H1 (cell line): Measurements from ENCODE around the gene PLXNA3. TPM values are rescaled to one million over a fixed set of nuclear protein-coding genes. Genes with fewer than 3 reads are reported as not detected.

Experiments
- CTCF ChIA-PET: fragments of 300-600 bp; sonication (Branson Sonifier 250); formaldehyde crosslinking; loops from one replicate; lab custom pipeline; 2021; ENCODE audit not compliant: partially characterized antibody; lab: Charles Lee
- POLR2A ChIA-PET: fragments of 300-600 bp; sonication (Branson Sonifier 250); formaldehyde crosslinking; loops from one replicate; lab custom pipeline; 2021; ENCODE audit warnings: inconsistent platforms; ENCODE audit not compliant: partially characterized antibody; lab: Charles Lee
- DNase-seq, 2 experiments: peaks; one replicate each; pipeline versions ENCODE4 v3.0.0 to v3.0.0-alpha.2; 2010 to 2022; ENCODE audit warnings: low spot score in 2 of 2, low read depth in 1 of 2, mixed read lengths in 1 of 2
- FAIRE-seq: peaks from 2 replicates; lab custom pipeline; 2011; peaks lifted over from hg19 to GRCh38; lab: Jason Lieb, UNC
- H2AFZ ChIP-seq: 2 replicates; pipeline ENCODE4 v1.8.1; 2012; ENCODE audit warnings: low read length, inconsistent platforms
- H2AK5ac ChIP-seq: 2 replicates; pipeline ENCODE4 v1.6.1; 2013; ENCODE audit warnings: low read depth, low read length
- H2BK120ac ChIP-seq: replicated peaks from 2 replicates; pipeline ENCODE3; 2013; ENCODE audit warnings: low read depth, low read length, inconsistent platforms
- H2BK12ac ChIP-seq: 2 replicates; pipeline ENCODE4 v1.6.1; 2013; ENCODE audit warnings: low read depth, low read length
- H2BK15ac ChIP-seq: 2 replicates; pipeline ENCODE4 v1.6.1; 2013; ENCODE audit warnings: low read length
- H2BK20ac ChIP-seq: 2 replicates; pipeline ENCODE4 v1.6.1; 2013; ENCODE audit warnings: low read length
- H2BK5ac ChIP-seq: 2 replicates; pipeline ENCODE4 v1.6.1; 2013; ENCODE audit warnings: low read depth, low read length
- H3K14ac ChIP-seq: 2 replicates; pipeline ENCODE4 v1.6.1; 2013; ENCODE audit warnings: inconsistent platforms; ENCODE audit not compliant: insufficient read length
- H3K18ac ChIP-seq: 2 replicates; pipeline ENCODE4 v1.6.1; 2013; ENCODE audit warnings: low read length; ENCODE audit errors: extremely low read depth
- H3K23ac ChIP-seq: 2 replicates; pipeline ENCODE4 v1.6.1; 2013; ENCODE audit warnings: inconsistent platforms; ENCODE audit not compliant: insufficient read length
- H3K23me2 ChIP-seq: 2 replicates; pipeline ENCODE4 v1.6.1; 2013; ENCODE audit warnings: low read depth, low read length
- H3K27ac ChIP-seq: 2 replicates; pipeline ENCODE4 v1.6.1; 2011; ENCODE audit warnings: low read depth, low read length, inconsistent platforms
- H3K27me3 ChIP-seq, 4 experiments: replicated peaks in 1 of 4; 1 replicate in 1 of 4; 2 replicates in 3 of 4; pipeline versions ENCODE4 v1.6.1 to v1.8.1; 2011 to 2013; ENCODE audit warnings: low read length in 3 of 4, mild to moderate bottlenecking in 3 of 4, inconsistent platforms in 2 of 4, mixed read lengths in 2 of 4, moderate library complexity in 1 of 4; ENCODE audit not compliant: control insufficient read depth in 3 of 4, insufficient read depth in 3 of 4; ENCODE audit errors: extremely low read depth in 1 of 4
- H3K36me3 ChIP-seq, 4 experiments: 2 replicates each; pipeline versions ENCODE4 v1.6.1 to v1.8.1; 2011 to 2013; ENCODE audit warnings: mild to moderate bottlenecking in 4 of 4, low read length in 3 of 4, moderate library complexity in 2 of 4, control low read depth in 1 of 4, inconsistent platforms in 1 of 4; ENCODE audit not compliant: insufficient read depth in 4 of 4, control insufficient read depth in 2 of 4
- H3K4ac ChIP-seq: replicated peaks from 2 replicates; pipeline ENCODE3; 2013; ENCODE audit warnings: low read length, low read depth, mixed read lengths, inconsistent platforms; ENCODE audit not compliant: insufficient read length
- H3K4me1 ChIP-seq, 4 experiments: replicated peaks in 1 of 4; 1 replicate in 1 of 4; 2 replicates in 3 of 4; pipeline versions ENCODE4 v1.6.1 to v1.8.1; 2011 to 2013; ENCODE audit warnings: low read length in 3 of 4, inconsistent platforms in 2 of 4, mixed read lengths in 1 of 4; ENCODE audit not compliant: insufficient read depth in 4 of 4, control insufficient read depth in 3 of 4
- H3K4me2 ChIP-seq, 2 experiments: 2 replicates each; pipeline versions ENCODE4 v1.6.1 to v1.8.1; 2011 to 2013; ENCODE audit warnings: low read depth in 2 of 2, low read length in 2 of 2, control low read depth in 1 of 2, inconsistent platforms in 1 of 2, mild to moderate bottlenecking in 1 of 2; ENCODE audit not compliant: insufficient read depth in 1 of 2
- H3K4me3 ChIP-seq, 4 experiments: fragments of 200-600, 300-600 bp in 1 of 4; sonication (generic), shearing (Covaris generic), sonication (Bioruptor Twin) in 1 of 4; 2 replicates each; pipeline versions ENCODE4 v1.5.1 to v1.8.1; 2011 to 2016; ENCODE audit warnings: low read length in 4 of 4, low read depth in 3 of 4, control low read depth in 2 of 4, inconsistent platforms in 2 of 4, mild to moderate bottlenecking in 2 of 4, mixed read lengths in 1 of 4, moderate library complexity in 1 of 4; ENCODE audit not compliant: insufficient read depth in 2 of 4; ENCODE audit errors: extremely low read depth in 1 of 4
- H3K56ac ChIP-seq: replicated peaks from 2 replicates; pipeline ENCODE3; 2013; ENCODE audit warnings: low read depth, mild to moderate bottlenecking, mixed read lengths, low read length, inconsistent platforms; ENCODE audit not compliant: insufficient read length
- H3K79me1 ChIP-seq: 2 replicates; pipeline ENCODE4 v1.6.1; 2013; ENCODE audit warnings: low read depth, low read length, control low read depth
- H3K79me2 ChIP-seq, 2 experiments: 2 replicates each; pipeline versions ENCODE4 v1.6.1 to v1.8.1; 2012 to 2013; ENCODE audit warnings: low read length in 2 of 2, mild to moderate bottlenecking in 2 of 2, inconsistent platforms in 1 of 2; ENCODE audit not compliant: insufficient read depth in 2 of 2, control insufficient read depth in 1 of 2
- H3K9ac ChIP-seq, 4 experiments: replicated peaks in 1 of 4; 1 replicate in 1 of 4; 2 replicates in 3 of 4; pipeline versions ENCODE4 v1.6.1 to v1.8.1; 2011 to 2013; ENCODE audit warnings: low read depth in 3 of 4, low read length in 3 of 4, control low read depth in 2 of 4, mild to moderate bottlenecking in 2 of 4, moderate library complexity in 2 of 4, inconsistent platforms in 1 of 4; ENCODE audit errors: extremely low read depth in 1 of 4
- H3K9me3 ChIP-seq, 2 experiments: 2 replicates each; pipeline versions ENCODE4 v1.6.1 to v1.8.1; 2012 to 2013; ENCODE audit warnings: mild to moderate bottlenecking in 2 of 2, moderate library complexity in 2 of 2, control low read depth in 1 of 2, inconsistent platforms in 1 of 2, low read depth in 1 of 2, low read length in 1 of 2, mixed read lengths in 1 of 2; ENCODE audit not compliant: insufficient read depth in 2 of 2
- H4K20me1 ChIP-seq, 2 experiments: replicated peaks in 1 of 2; 2 replicates each; pipeline versions ENCODE3 to v1.8.1; 2011 to 2013; ENCODE audit warnings: inconsistent platforms in 2 of 2, low read length in 2 of 2, mild to moderate bottlenecking in 1 of 2; ENCODE audit not compliant: insufficient read depth in 2 of 2, control insufficient read depth in 1 of 2
- H4K5ac ChIP-seq: 2 replicates; pipeline ENCODE4 v1.6.1; 2013; ENCODE audit warnings: low read length, low read depth, mixed read lengths, inconsistent platforms; ENCODE audit not compliant: insufficient read length
- H4K8ac ChIP-seq: 2 replicates; pipeline ENCODE4 v1.8.0; 2013; ENCODE audit warnings: mild to moderate bottlenecking, moderate library complexity, low read length, inconsistent platforms; ENCODE audit not compliant: insufficient read depth; ENCODE audit errors: extremely low read depth
- H4K91ac ChIP-seq: replicated peaks from 2 replicates; pipeline ENCODE3; 2013; ENCODE audit warnings: low read length, mixed read lengths, inconsistent platforms; ENCODE audit not compliant: insufficient read length
- SUZ12 ChIP-seq: fragments of 200-600 bp; sonication (generic); IDR thresholded peaks from 2 replicates; pipeline ENCODE4 v1.6.1; 2012; ENCODE audit warnings: mild to moderate bottlenecking, inconsistent platforms, low read length, moderate library complexity, mixed read lengths
- WGBS, 2 experiments: shearing (Covaris generic) in 1 of 2; methylation state at CpG; one replicate each; pipeline versions ENCODE4 v1.1.6 to v1.1.7; 2013 to 2015; ENCODE audit warnings: low lambda C conversion rate in 2 of 2, mixed read lengths in 2 of 2, inconsistent platforms in 1 of 2, low coverage in 1 of 2, missing lambda C conversion rate in 1 of 2; ENCODE audit not compliant: insufficient replicate concordance in 2 of 2, insufficient coverage in 1 of 2, insufficient read length in 1 of 2; ENCODE audit errors: extremely low coverage in 1 of 2, missing lambda C conversion rate in 1 of 2; 5-methylcytosine and 5-hydroxymethylcytosine counted together
- polyA plus RNA-seq, 7 experiments: library from polyadenylated mRNA; depleted of rRNA in 3 of 7; stranded (reverse) in 5 of 7; unstranded in 2 of 7; fragments of >200 nt in 5 of 7; fragments of 200-250 nt in 2 of 7; gene quantifications; 1 replicate in 5 of 7; 2 replicates in 1 of 7; 4 replicates in 1 of 7; pipeline versions ENCODE4 v1.2.1 to v1.2.3, GENCODE V29; 2011 to 2013; ENCODE audit warnings: missing spikeins in 2 of 7, mixed read lengths in 2 of 7
- total RNA-seq: library from RNA; stranded (reverse); fragmentation: NEBNext Ultra II Directional; extraction: Animal tissue kit (Norgen Biotek cat#: 25700); gene quantifications from 2 replicates; pipeline ENCODE4 v1.2.1, GENCODE V29; 2021

The PLXNA3 gene
- total and polyA plus RNA-seq, 2 of the 8 experiments (the other 6 are each of a cell fraction or from before 2014, with no cell fraction given), result 10.7 to 18.2 TPM

DNA sequence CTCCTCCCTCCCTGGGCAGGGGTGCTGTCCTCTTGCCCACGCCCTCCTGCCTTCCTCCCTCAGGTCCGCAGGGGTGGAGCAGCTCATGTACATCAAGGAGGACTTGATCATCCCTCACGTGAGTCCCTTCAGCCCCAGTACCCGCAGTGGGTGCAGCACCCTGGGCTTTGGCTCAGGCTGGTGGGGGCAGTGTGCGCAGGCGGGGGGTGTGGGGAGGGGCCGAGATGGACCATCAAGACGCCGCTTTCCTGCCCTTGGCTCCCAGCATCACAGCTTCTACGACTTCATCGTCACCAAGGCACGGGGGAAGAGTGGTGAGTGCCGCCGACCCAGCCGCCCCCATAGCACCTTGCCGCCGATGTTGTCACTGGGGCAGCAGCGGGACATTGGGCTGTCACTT lies 8.5 kb upstream of the PLXNA3 start:
- DNase-seq (no peak), FAIRE-seq (no peak)
- Histone ChIP-seq H4K91ac (no peak overlapping the region), H2BK20ac (no peak overlapping the region), H3K14ac (no peak overlapping the region), H3K27me3 (no peaks in the 10 kb centered on the region), H3K9ac (no peak overlapping the region), H3K56ac (no peak overlapping the region), H2BK12ac (no peak overlapping the region), H3K18ac (no peak overlapping the region), H3K79me1 (no peaks in the 10 kb centered on the region; the same call in 1 of the 2 replicates), H3K23me2 (no peaks in the 10 kb centered on the region; the same call in 1 of the 2 replicates), H3K79me2 (no peaks in the 10 kb centered on the region; a peak in 1 of 4 replicates), H3K9me3 (no peaks in the 10 kb centered on the region), H4K8ac (no peak overlapping the region), H3K4me1 (peaks cover 0 to 3% (median 0%) of the 10 kb centered on the region in 4 experiments; a peak in 1 of 7 replicates), H2BK5ac (no peak overlapping the region), H3K23ac (no peak overlapping the region), H2BK15ac (no peak overlapping the region), H4K5ac (no peak overlapping the region), H3K27ac (no peak overlapping the region), H2AFZ (no peak overlapping the region), H3K4ac (no peak overlapping the region), H2AK5ac (no peak overlapping the region), H3K36me3 (peaks cover 0 to 17% (median 5%) of the 10 kb centered on the region in 4 experiments; a peak in 5 of 8 replicates), H3K4me3 (no peak overlapping the region), H3K4me2 (no peak overlapping the region), H2BK120ac (no peak overlapping the region), H4K20me1 (peaks cover 0 to 2% of the 10 kb centered on the region in 2 experiments)
- WGBS, 2 experiments, result 90% methylated on average over 2 of the region's 18 CpGs; no CpG with 5 or more reads in 1 of the 2 experiments
- ChIA-PET CTCF (interaction anchor here (1.0 to 1.4 kb wide), 3 partner anchors 28 to 78 kb away, joined by 3 read pairs; no protein-coding TSS in a partner anchor), POLR2A (interaction anchor here (0.6 to 1.4 kb wide), 5 partner anchors 8 to 50 kb away, joined by 3 to 4 read pairs (median 3); partner anchors contain the start of gene PLXNA3)
- TF ChIP-seq SUZ12, result no peak
